GM12892 (cell line): Measurements from ENCODE around the gene HOXA4.

ENCODE experiments used
- DNase-seq: peaks from one replicate; pipeline ENCODE4 v3.0.0; 2011; ENCODE audit not compliant: insufficient read length
- FAIRE-seq: peaks from 2 replicates; lab custom pipeline; 2011; peaks lifted over from hg19 to GRCh38; lab: Jason Lieb, UNC
- POLR2A ChIP-seq: IDR thresholded peaks from 2 replicates; pipeline ENCODE4 v1.6.1; 2011; ENCODE audit warnings: low read depth, low read length, control low read depth
- POLR2AphosphoS5 ChIP-seq: IDR thresholded peaks from 2 replicates; pipeline ENCODE4 v1.6.1; 2011; ENCODE audit warnings: low read depth, low read length, control low read depth
- TAF1 ChIP-seq: IDR thresholded peaks from 2 replicates; pipeline ENCODE4 v1.6.1; 2011; ENCODE audit warnings: low read depth, mild to moderate bottlenecking, control low read depth, low read length, borderline replicate concordance

Gene HOXA4

DNA sequence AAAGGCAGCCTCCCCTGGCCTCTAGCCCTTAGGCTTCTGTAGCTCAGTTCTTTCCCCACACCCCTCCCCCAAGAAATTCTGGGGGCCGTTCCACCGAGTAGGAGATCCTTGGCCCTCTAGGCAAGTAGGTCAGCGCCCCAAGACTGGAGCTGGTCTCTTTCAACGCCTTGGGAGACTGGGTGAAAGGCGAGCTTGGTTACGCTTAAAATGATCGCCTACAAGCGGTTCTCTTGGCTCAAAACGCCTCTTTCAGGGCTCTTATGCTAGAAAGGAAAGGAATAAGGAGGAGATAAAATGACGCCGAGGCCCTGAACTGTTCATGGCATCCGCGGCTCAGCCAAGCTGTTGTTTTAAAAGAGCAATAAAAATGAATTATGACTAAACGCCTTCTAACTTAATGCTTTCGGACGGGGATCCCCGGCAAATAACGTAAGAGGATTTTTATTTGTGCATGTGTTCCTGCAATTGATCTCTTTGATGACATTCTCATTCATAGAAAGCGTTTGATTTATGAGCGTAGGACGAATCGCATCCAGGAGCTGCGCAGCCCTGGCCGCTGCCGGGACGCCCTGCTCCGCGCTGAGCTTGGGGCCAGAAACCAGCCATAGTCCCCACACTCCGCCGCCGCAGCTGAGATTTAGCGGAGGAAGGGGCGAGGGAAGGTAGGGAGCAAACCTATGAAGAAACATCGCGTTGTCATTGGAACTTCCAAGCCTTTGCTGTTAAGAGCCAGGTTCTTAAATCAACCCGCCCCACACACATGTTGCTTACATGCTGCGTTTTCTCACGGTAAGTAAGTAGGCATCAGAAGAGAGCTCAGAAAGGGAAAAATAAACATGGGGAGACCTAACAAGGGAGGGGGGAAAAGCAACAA, 31.7 kb downstream of the HOXA4 start:
- FAIRE-seq: no peak
- TF ChIP-seq POLR2A: no peak
- no peak for TF ChIP-seq POLR2AphosphoS5
- no peak for TF ChIP-seq TAF1
- DNase-seq: no peak

DNA sequence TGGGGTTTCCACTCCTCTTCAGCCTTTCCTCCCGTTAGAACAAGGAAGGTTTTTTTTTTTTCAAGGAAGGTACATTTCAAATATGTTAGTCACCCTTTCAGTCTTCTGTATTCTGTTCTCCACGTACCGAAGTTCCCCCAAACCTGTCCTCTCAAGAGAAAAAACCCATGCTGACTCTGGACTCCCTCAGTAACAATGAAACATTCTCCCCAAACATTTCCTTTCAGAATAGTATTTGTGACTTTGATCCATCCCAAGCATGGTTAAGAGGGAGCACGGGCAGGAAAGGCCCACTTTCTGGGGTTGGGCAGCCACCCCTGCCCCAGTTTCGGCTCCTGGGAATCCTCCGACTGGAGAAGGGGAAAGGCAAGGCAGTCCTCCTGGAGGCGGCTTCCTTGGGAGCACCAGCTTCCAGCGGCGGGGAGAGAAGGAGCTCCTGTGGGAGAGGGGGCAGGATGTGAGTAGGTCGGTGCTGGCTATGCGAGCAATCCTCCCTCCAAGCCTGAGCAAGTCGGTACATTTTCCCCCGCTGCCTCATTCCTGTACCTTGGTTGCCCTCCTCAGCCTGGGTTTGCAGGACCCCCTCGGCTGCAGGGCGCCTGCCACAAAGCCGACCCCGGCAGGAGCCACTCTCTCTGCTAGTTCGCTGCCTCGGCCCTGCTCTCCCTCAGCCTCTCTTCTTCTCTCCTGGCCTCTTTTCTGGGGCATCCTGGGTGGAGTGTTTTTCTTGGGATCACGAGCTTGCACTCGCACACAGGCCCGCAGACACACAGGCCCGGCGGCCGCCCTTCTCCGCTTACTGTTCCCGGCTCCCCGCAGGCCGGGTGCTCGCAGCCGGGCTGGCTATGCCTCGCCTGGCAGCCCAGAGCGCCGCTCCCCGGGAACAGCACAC, 32.6 kb downstream of the HOXA4 start:
- DNase-seq (no peak), FAIRE-seq (no peak)

DNA sequence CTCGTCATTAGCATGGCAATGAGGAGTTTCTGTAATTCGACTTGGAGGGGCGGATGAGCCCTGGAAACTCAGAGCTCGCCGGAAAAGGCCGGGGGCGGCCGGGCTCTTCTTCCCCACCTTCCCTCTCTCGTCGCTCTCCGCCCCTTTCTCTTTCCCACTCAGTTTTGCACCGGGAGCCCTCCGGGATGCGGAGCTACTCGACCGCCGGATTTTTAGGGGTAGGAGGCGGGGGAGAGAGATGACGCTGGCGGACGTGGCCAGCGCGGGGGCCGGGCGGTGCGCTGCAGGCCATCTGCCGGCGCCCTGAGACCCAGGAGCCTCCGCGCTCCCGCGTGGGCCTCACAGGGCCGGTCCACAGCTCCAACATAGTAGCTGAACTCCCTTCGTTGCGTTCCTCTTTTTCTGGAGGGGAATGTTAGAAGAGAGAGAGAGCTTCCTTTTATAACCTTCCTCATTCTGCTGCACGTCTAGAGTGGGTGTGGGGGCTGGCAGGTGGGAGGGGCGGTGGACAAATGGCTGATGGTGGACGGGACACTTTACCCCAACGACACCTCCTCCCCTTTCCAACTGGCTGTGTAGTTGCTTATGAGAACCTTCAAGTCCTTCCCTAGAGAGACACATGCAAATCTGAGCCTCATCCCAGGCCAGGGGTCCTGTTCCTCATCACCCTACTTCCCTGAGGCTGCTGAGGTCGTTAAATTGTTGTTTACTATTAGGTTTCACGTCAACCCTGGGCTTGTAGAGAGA, 33.6 kb downstream of the HOXA4 start:
- no peak for FAIRE-seq
- DNase-seq: no peak
- TF ChIP-seq POLR2A: no peak
- TF ChIP-seq TAF1: no peak

More for the DNA sequence above, 32.6 kb downstream of the HOXA4 start:
- TF ChIP-seq POLR2AphosphoS5 (no peak), TAF1 (no peak), POLR2A (no peak)

DNA sequence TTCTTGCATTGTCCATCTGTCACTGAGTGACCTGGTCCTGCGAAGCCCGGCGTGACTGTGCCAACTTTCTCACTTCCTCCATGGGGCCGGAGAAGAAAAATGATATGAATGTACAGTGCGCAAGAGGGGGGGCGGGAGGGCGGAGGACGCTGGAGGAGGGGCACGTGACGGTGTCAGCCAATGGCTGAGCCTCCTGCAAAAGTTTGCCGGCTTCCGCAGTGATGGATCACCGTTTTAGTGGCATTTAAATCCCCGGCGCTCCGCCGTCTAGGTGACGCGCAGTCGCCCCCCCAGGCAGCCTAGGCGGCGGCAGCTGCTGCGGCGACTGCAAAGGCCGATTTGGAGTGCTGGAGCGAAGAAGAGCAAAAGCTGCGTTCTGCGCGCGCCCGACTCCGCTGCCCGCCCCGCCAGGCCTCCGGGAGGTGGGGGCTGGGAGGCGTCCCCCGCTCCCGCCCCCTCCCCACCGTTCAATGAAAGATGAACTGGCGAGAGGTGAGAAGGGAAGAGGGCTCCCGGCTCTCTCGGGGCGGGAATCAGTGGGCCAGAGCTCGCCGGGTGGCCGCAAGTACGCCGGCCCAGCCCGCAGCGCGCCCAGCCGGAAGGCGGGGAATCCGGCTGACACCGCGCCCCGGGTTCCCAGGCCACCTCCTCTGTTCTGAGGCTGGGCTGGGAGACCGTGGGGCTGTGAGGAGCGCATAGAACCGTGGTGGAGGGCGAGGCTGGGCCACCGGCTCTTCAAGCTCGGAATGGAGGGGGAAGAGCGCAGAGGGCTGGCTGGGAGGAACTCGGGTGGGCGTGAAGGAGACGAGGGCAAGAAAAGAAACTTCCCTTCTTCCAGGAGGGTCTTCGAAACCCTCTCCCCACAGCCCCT, 34.4 kb downstream of the HOXA4 start, which contains the start of gene HOXA1:
Gene HOXA1, minus strand, starts transcription at position 104 of the 871 bp plus-strand sequence. Its CDS starts 88 bp downstream, at position 16.
- FAIRE-seq: no peak
- peak; percentile 86 for DNase-seq
- TF ChIP-seq POLR2AphosphoS5: no peak
- TF ChIP-seq POLR2A: peak; percentile 19; the same call in 1 of the 2 replicates
- no peak for TF ChIP-seq TAF1

DNA sequence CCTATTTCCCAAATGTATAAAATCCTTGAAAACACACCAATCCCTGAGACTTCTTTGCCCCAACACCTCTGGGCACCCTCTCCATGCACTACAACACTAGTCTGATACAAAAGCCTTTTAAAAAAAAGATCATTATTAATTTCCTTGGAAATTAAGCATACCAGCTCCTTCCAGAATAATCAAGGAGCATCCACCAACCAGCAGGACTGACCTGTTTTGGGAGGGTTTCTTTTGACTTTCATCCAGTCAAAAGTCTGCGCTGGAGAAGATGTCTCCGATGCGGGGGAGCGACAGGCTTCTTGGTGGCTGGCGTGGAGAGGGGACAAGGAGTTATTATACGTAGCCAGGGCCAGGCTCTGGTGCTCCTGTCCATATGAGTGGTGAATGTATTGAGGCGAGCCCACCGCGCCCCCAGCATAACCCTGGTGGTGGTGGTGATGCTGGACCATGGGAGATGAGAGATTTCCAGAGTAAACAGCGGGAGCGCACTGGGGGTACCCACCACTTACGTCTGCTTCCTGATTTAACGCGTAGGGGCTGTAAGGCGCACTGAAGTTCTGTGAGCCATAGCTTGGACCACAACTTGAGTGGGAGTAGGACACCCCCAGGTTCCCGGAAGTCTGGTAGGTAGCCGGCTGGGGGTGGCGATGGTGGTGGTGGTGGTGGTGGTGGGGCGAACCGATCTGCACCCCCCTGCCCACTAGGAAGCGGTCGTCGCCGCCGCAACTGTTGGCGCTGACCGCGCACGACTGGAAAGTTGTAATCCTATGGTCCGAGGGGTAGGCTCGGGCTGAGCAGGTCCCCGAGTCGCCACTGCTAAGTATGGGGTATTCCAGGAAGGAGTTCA, 35.3 kb downstream of the HOXA4 start:
- DNase-seq (no peak), FAIRE-seq (no peak)
- TF ChIP-seq POLR2A: no peak
- TF ChIP-seq TAF1: no peak
- no peak for TF ChIP-seq POLR2AphosphoS5

DNA sequence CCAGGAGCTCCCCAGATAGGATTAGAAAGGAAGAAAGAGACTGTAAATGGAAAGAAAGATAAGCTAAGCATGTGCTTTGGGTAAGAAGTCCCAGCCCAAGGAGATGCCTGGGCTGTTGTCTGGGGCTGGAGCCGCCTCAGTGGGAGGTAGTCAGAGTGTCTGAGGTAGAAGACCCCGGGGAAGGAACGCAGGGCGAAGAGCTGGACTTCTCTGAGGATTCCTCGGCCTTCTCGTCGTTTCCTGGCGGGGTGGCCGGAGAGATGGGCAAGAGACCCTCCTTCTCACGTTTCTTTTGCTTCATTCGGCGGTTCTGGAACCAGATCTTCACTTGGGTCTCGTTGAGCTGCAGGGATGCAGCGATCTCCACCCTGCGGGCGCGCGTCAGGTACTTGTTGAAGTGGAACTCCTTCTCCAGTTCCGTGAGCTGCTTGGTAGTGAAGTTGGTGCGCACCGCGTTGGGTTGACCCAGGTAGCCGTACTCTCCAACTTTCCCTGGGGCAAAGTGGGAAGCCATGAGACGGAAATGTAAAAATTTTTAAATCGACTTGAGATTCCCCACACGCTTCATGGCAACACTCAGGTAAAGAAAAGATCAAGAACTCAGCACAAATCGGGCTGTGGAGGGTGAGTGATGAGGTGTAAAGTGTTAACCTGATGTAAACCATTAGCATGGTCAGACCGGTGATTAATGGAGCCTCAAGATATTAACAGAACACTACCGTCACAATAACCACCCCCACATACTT, 36.1 kb downstream of the HOXA4 start:
- FAIRE-seq: no peak
- TF ChIP-seq POLR2AphosphoS5 (no peak), TAF1 (no peak), POLR2A (no peak)
- no peak for DNase-seq

DNA sequence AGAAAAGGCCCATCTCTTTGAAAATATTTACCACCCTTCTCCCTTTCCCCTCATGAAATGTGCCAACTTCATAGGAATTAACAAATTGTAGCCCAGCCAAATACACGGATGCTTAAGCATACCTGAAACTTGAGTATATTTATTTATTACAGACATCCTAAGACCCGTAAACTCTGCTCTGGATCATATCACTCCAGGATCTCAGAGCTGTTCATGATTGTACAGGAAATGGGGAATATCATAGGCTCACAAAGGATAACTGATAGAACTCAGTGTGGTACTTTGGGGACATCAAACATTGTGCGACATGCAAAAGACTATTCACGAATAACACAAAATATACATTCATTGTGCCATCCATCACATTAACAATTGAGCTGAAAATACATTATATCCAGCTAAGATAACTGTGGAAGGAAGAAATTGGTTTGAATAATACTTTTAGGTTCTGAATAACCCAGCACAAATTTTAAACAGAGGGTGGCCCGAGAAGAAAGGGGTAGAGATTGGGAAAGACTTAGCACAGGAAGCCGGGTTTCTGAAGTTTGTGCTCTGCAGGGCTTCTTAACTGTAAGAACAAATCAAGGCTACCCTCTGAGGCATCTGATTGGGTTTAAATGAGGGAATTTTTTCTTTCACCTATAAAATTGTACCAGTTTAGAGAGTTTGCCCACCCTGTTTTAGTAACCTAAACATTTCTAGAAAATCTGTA, 37.2 kb downstream of the HOXA4 start:
- FAIRE-seq: no peak
- DNase-seq: no peak
- TF ChIP-seq TAF1 (no peak), POLR2AphosphoS5 (no peak), POLR2A (no peak)

DNA sequence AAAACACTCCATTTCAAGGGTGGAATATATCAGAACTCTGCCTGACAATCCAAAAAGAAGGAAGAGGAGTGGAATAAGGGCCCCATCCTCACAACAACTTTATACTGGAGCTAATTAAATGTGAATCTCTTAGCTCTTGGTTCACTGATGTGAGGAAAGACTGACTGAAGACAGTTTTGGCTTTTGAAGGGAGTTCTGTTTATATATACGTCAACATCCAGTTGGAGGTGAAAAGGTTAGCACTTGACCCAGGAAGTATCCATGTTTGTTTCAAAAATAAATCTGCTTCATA, 37.8 kb downstream of the HOXA4 start:
- TF ChIP-seq TAF1 (no peak), POLR2A (no peak), POLR2AphosphoS5 (no peak)
- FAIRE-seq (no peak), DNase-seq (no peak)
